ENCODE data around the gene CLSTN2. TPM values are rescaled to one million over a fixed set of nuclear protein-coding genes. Genes with fewer than 3 reads are reported as not detected.

The CLSTN2 gene
- total RNA-seq, 1 experiment from 2014 or later = not detected

DNA sequence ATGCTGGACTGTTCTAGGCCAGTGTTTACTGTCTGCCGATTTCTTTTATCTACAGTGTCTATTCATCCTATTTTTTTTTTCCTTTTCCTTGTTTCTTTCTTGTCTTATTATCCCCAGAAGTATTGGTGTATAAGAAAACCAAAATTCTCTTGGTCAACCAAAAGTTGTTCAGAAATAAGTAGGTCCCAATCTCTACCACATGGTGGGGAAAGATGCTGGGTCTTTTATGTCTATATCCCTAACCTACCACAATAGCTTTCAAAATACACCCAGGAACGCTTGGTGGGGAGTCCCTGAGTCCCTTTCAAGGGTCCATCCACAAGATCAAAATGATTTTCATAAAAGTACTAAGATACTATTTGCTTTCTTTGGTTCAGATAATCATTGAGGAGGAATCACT lies 225.6 kb downstream of the CLSTN2 start:
- ChIA-PET CTCF (no interaction called here), POLR2A (ENCODE audit: unreplicated experiment) (no interaction called here)
- ATAC-seq = no peak
- Histone ChIP-seq H3K9ac (ENCODE audit: low read length) (no peak overlapping the region), H3K4me2 (ENCODE audit: low read length) (no peak overlapping the region), H3K4me3 (ENCODE audit: low read length) (no peak overlapping the region), H2AFZ (ENCODE audit: low read length) (no peak overlapping the region), H3K4me1 (ENCODE audit: insufficient read depth, low read length) (no peaks in the 10 kb centered on the region), H3K36me3 (ENCODE audit: low read depth, low read length) (no peaks in the 10 kb centered on the region), H4K20me1 (ENCODE audit: low read length) (no peaks in the 10 kb centered on the region), H3K9me3 (ENCODE audit: low read length) (no peaks in the 10 kb centered on the region), H3K9me2 (replicated peaks; ENCODE audit: low read length) (no peaks in the 10 kb centered on the region), H3K79me2 (ENCODE audit: low read length) (no peaks in the 10 kb centered on the region), H3K27me3 (ENCODE audit: low read length) (no peaks in the 10 kb centered on the region), H3F3A (ENCODE audit: low read length, unreplicated experiment) (no peaks in the 10 kb centered on the region), H3K27ac (ENCODE audit: low read length) (no peak overlapping the region)
- TF ChIP-seq EZH2phosphoT487 (IDR thresholded peaks at IDR 0.05; ENCODE audit: borderline replicate concordance, low read length) (no peak), EZH2 (IDR thresholded peaks at IDR 0.05; ENCODE audit: low read length, unreplicated experiment) (no peak)
- TF ChIP-seq, protein P1, sequence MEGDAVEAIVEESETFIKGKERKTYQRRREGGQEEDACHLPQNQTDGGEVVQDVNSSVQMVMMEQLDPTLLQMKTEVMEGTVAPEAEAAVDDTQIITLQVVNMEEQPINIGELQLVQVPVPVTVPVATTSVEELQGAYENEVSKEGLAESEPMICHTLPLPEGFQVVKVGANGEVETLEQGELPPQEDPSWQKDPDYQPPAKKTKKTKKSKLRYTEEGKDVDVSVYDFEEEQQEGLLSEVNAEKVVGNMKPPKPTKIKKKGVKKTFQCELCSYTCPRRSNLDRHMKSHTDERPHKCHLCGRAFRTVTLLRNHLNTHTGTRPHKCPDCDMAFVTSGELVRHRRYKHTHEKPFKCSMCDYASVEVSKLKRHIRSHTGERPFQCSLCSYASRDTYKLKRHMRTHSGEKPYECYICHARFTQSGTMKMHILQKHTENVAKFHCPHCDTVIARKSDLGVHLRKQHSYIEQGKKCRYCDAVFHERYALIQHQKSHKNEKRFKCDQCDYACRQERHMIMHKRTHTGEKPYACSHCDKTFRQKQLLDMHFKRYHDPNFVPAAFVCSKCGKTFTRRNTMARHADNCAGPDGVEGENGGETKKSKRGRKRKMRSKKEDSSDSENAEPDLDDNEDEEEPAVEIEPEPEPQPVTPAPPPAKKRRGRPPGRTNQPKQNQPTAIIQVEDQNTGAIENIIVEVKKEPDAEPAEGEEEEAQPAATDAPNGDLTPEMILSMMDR (conservative IDR thresholded peaks at IDR 0.05; ENCODE audit: low read depth, low read length) = no peak
- intact Hi-C loops (cut with micrococcal nuclease) = no loop called here
- no peak for DNase-seq
- BruUV-seq (replicated peaks) = no TSS peak

DNA sequence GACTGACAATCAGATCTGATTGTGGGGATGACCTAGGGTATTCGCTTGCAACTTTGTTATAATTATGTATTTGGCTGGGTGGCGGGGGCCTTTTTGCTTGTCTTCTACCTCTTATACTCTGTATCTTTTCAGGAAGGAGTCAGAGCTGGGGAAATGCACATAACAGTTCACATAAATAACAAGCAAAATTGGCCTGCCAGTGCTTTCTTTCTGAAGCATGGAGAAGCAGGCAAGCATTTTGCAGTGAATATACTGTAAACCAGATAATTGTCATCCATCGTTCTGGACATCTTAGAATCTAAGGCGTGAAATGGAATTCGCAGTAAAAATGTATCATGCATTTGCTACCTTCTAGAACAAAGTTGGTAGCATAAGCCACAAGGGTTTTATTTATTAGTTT lies 227.6 kb downstream of the CLSTN2 start:
- H3K4me2 ChIP-seq (ENCODE audit: low read length) = no peak overlapping the region
- no peaks in the 10 kb centered on the region for H4K20me1 ChIP-seq (ENCODE audit: low read length)
- no peaks in the 10 kb centered on the region for H3F3A ChIP-seq (ENCODE audit: low read length, unreplicated experiment)
- DNase-seq (no peak), ATAC-seq (no peak)
- H3K27ac ChIP-seq (ENCODE audit: low read length) = no peak overlapping the region
- no peak overlapping the region for H3K4me3 ChIP-seq (ENCODE audit: low read length)
- TF ChIP-seq, protein P1 (conservative IDR thresholded peaks at IDR 0.05; ENCODE audit: low read depth, low read length) = no peak
- TF ChIP-seq EZH2 (IDR thresholded peaks at IDR 0.05; ENCODE audit: low read length, unreplicated experiment) (no peak), EZH2phosphoT487 (IDR thresholded peaks at IDR 0.05; ENCODE audit: borderline replicate concordance, low read length) (no peak)
- H3K4me1 ChIP-seq (ENCODE audit: insufficient read depth, low read length) = no peaks in the 10 kb centered on the region
- no peaks in the 10 kb centered on the region for H3K36me3 ChIP-seq (ENCODE audit: low read depth, low read length)
- no peaks in the 10 kb centered on the region for H3K9me3 ChIP-seq (ENCODE audit: low read length)
- ChIA-PET POLR2A (ENCODE audit: unreplicated experiment) (no interaction called here), CTCF (no interaction called here)
- no peaks in the 10 kb centered on the region for H3K79me2 ChIP-seq (ENCODE audit: low read length)
- no TSS peak for BruUV-seq (replicated peaks)
- intact Hi-C loops (cut with micrococcal nuclease) = no loop called here
- no peak overlapping the region for H2AFZ ChIP-seq (ENCODE audit: low read length)
- no peaks in the 10 kb centered on the region for H3K27me3 ChIP-seq (ENCODE audit: low read length)
- no peak overlapping the region for H3K9ac ChIP-seq (ENCODE audit: low read length)
- no peaks in the 10 kb centered on the region for H3K9me2 ChIP-seq (replicated peaks; ENCODE audit: low read length)

GRCh38 chr3:140163159-140163763 lies 228.3 kb downstream of the CLSTN2 start:
- Histone ChIP-seq H4K20me1 (ENCODE audit: low read length) (no peaks in the 10 kb centered on the region), H3K36me3 (ENCODE audit: low read depth, low read length) (no peaks in the 10 kb centered on the region), H3K4me1 (ENCODE audit: insufficient read depth, low read length) (no peaks in the 10 kb centered on the region), H3K27ac (ENCODE audit: low read length) (no peak overlapping the region), H2AFZ (ENCODE audit: low read length) (no peak overlapping the region), H3K79me2 (ENCODE audit: low read length) (no peaks in the 10 kb centered on the region), H3K9me2 (replicated peaks; ENCODE audit: low read length) (no peaks in the 10 kb centered on the region), H3K4me2 (ENCODE audit: low read length) (no peak overlapping the region), H3K9ac (ENCODE audit: low read length) (no peak overlapping the region), H3K4me3 (ENCODE audit: low read length) (no peak overlapping the region), H3K27me3 (ENCODE audit: low read length) (no peaks in the 10 kb centered on the region), H3K9me3 (ENCODE audit: low read length) (no peaks in the 10 kb centered on the region), H3F3A (ENCODE audit: low read length, unreplicated experiment) (no peaks in the 10 kb centered on the region)
- CTCF ChIA-PET = no interaction called here
- no peak for TF ChIP-seq EZH2 (IDR thresholded peaks at IDR 0.05; ENCODE audit: low read length, unreplicated experiment)
- intact Hi-C loops (cut with micrococcal nuclease) = no loop called here
- no TSS peak for BruUV-seq (replicated peaks)
- DNase-seq = no peak
- POLR2A ChIA-PET (ENCODE audit: unreplicated experiment) = no interaction called here
- ATAC-seq = no peak

All from PC-3 (cell line).